ENCODE data around the gene COPS7B. TPM values are rescaled to one million over a fixed set of nuclear protein-coding genes. Genes with fewer than 3 reads are reported as not detected.

Gene COPS7B
- total and polyA plus RNA-seq, 9 of the 15 experiments (the other 6 are each of a cell fraction or from before 2014, with no cell fraction given), result 6.0 to 50.7 (median 21.8) TPM

DNA sequence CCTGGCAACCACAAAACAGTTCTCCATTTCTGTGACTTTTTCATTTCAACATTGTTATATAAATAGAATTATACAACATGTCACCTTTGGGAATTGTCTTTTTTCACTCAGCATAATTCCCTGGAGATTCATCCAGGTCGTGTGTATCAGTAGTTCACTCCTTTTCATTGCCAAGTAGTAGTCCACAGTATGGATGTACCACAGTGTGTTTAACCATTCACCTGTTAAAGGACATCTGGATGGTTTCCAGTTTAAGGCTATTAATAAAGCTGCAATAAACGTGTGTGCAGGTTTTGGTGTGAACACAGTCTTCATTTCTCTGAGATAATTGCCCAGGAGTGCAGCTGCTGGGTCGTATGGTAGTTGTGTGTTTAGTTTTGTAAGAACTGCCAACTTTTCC lies 35.7 kb downstream of the COPS7B start:
- no peak for FAIRE-seq
- no peak for ATAC-seq
- Histone ChIP-seq H3K36me3 (ENCODE audit: control insufficient read depth, insufficient read depth, low read length) (no peaks in the 10 kb centered on the region), H3K9me3 (replicated peaks; ENCODE audit: control insufficient read depth, insufficient read depth, low read depth, low read length) (no peaks in the 10 kb centered on the region; the same call in 1 of the 2 replicates), H3K4me2 (ENCODE audit: insufficient read depth, low read length) (no peak overlapping the region), H3K9me1 (ENCODE audit: control insufficient read depth, insufficient read depth, low read length) (no peaks in the 10 kb centered on the region), H3K27ac (ENCODE audit: extremely low read depth, low read depth, low read length) (no peak overlapping the region), H3K4me3 (no peak overlapping the region), H4K20me1 (replicated peaks; ENCODE audit: control insufficient read depth, insufficient read depth, low read length) (no peaks in the 10 kb centered on the region), H3K79me2 (ENCODE audit: control insufficient read depth, insufficient read depth, low read length) (no peaks in the 10 kb centered on the region), H3K27me3 (ENCODE audit: control insufficient read depth in 2 of 2, insufficient read depth in 2 of 2, low read length in 2 of 2) (peaks cover 0 to 4% of the 10 kb centered on the region in 2 experiments; a peak in 2 of 5 replicates), H3K4me1 (replicated peaks in 1 of 2; ENCODE audit: control insufficient read depth in 2 of 2, insufficient read depth in 2 of 2, low read length in 2 of 2) (no peaks in the 10 kb centered on the region), H3K9ac (ENCODE audit: insufficient read depth in 1 of 2, low read depth in 2 of 2, low read length in 2 of 2) (no peak overlapping the region), H2AFZ (ENCODE audit: low read depth, low read length) (no peak overlapping the region)
- no TSS peak for BruUV-seq (replicated peaks)
- WGBS (ENCODE audit: insufficient coverage, low coverage, missing lambda C conversion rate), result 0% methylated on average over 3 of the region's 3 CpGs
- POLR2A ChIA-PET, result no interaction called here
- intact Hi-C loops (cut with micrococcal nuclease), result no loop called here
- TF ChIP-seq HNRNPH1 (optimal IDR thresholded peaks at IDR 0.05; ENCODE audit: low read depth, low read length), result no peak
- CTCF ChIA-PET (ENCODE audit: low intra/inter-chr PET ratio), result no interaction called here
- in situ Hi-C loops (cut with MboI), result no loop called here
- DNase-seq (ENCODE audit: extremely low read depth in 1 of 4, low spot score in 3 of 4), result no peak

DNA sequence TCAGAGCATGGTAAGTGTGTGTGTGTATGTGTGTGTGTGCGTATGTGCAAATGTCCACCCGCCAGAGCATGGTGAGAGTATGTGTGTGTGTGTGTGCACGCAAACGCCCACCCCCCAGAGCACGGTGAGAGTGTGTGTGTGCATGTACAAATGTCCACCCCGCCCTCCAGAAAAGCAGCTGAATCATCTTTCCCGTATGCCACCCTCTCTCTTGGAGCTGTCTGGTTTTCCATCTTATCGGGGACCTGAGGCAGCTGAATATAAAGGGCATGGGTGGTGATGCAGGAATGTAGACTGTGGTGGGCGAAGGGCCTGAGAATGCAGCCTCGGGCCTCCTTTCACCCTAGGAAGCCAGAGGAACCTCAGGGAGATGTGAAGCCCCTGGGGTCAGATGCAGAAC lies 66.9 kb downstream of the COPS7B start:
- ChIA-PET CTCF (ENCODE audit: low intra/inter-chr PET ratio) (no interaction called here), POLR2A (no interaction called here)
- FAIRE-seq (no peak), DNase-seq (ENCODE audit: extremely low read depth in 1 of 4, low spot score in 3 of 4) (no peak), ATAC-seq (no peak)
- no peak overlapping the region for H3K27ac ChIP-seq (ENCODE audit: extremely low read depth, low read depth, low read length)
- intact Hi-C loops (cut with micrococcal nuclease) (loop anchor here (2.0 to 10.0 kb wide), 2 partner anchors 52 to 588 kb away; no protein-coding TSS in a partner anchor), in situ Hi-C loops (cut with MboI) (no loop called here)
- no peak overlapping the region for H3K4me3 ChIP-seq
- no peaks in the 10 kb centered on the region for H3K36me3 ChIP-seq (ENCODE audit: control insufficient read depth, insufficient read depth, low read length)
- H3K4me2 ChIP-seq (ENCODE audit: insufficient read depth, low read length), result no peak overlapping the region
- H3K9me1 ChIP-seq (ENCODE audit: control insufficient read depth, insufficient read depth, low read length), result no peaks in the 10 kb centered on the region
- WGBS (ENCODE audit: insufficient coverage, low coverage, missing lambda C conversion rate), result 0% methylated on average over 10 of the region's 10 CpGs
- no TSS peak for BruUV-seq (replicated peaks)
- no peak overlapping the region for H2AFZ ChIP-seq (ENCODE audit: low read depth, low read length)
- no peaks in the 10 kb centered on the region for H3K79me2 ChIP-seq (ENCODE audit: control insufficient read depth, insufficient read depth, low read length)
- peaks cover 3 to 19% of the 10 kb centered on the region in 2 experiments; a peak in 3 of 5 replicates for H3K27me3 ChIP-seq (ENCODE audit: control insufficient read depth in 2 of 2, insufficient read depth in 2 of 2, low read length in 2 of 2)
- no peaks in the 10 kb centered on the region for H4K20me1 ChIP-seq (replicated peaks; ENCODE audit: control insufficient read depth, insufficient read depth, low read length)
- H3K4me1 ChIP-seq (replicated peaks in 1 of 2; ENCODE audit: control insufficient read depth in 2 of 2, insufficient read depth in 2 of 2, low read length in 2 of 2), result no peaks in the 10 kb centered on the region
- no peak overlapping the region for H3K9ac ChIP-seq (ENCODE audit: insufficient read depth in 1 of 2, low read depth in 2 of 2, low read length in 2 of 2)
- no peaks in the 10 kb centered on the region for H3K9me3 ChIP-seq (replicated peaks; ENCODE audit: control insufficient read depth, insufficient read depth, low read depth, low read length)
- no peak for TF ChIP-seq GATAD2B (IDR thresholded peaks at IDR 0.05; ENCODE audit: borderline replicate concordance)
- no peak for TF ChIP-seq NCOA6 (IDR thresholded peaks at IDR 0.05)
- TF ChIP-seq KDM1A (IDR thresholded peaks at IDR 0.05), result no peak
- no peak for TF ChIP-seq NR2C2 (CRISPR knock-in tag; IDR thresholded peaks at IDR 0.05)
- TF ChIP-seq NR2C2 (tag; IDR thresholded peaks at IDR 0.05), result no peak
- TF ChIP-seq, protein P1, sequence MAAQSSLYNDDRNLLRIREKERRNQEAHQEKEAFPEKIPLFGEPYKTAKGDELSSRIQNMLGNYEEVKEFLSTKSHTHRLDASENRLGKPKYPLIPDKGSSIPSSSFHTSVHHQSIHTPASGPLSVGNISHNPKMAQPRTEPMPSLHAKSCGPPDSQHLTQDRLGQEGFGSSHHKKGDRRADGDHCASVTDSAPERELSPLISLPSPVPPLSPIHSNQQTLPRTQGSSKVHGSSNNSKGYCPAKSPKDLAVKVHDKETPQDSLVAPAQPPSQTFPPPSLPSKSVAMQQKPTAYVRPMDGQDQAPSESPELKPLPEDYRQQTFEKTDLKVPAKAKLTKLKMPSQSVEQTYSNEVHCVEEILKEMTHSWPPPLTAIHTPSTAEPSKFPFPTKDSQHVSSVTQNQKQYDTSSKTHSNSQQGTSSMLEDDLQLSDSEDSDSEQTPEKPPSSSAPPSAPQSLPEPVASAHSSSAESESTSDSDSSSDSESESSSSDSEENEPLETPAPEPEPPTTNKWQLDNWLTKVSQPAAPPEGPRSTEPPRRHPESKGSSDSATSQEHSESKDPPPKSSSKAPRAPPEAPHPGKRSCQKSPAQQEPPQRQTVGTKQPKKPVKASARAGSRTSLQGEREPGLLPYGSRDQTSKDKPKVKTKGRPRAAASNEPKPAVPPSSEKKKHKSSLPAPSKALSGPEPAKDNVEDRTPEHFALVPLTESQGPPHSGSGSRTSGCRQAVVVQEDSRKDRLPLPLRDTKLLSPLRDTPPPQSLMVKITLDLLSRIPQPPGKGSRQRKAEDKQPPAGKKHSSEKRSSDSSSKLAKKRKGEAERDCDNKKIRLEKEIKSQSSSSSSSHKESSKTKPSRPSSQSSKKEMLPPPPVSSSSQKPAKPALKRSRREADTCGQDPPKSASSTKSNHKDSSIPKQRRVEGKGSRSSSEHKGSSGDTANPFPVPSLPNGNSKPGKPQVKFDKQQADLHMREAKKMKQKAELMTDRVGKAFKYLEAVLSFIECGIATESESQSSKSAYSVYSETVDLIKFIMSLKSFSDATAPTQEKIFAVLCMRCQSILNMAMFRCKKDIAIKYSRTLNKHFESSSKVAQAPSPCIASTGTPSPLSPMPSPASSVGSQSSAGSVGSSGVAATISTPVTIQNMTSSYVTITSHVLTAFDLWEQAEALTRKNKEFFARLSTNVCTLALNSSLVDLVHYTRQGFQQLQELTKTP (IDR thresholded peaks at IDR 0.05; ENCODE audit: low read depth in 1 of 2, partially characterized antibody in 2 of 2), result no peak
- no peak for TF ChIP-seq RFX7 (CRISPR knock-in tag; IDR thresholded peaks at IDR 0.05)
- TF ChIP-seq ZNF436 (CRISPR knock-in tag; IDR thresholded peaks at IDR 0.05), result no peak
- TF ChIP-seq SP1 (CRISPR knock-in tag; IDR thresholded peaks at IDR 0.05), result no peak
- TF ChIP-seq JUN (IDR thresholded peaks at IDR 0.05; ENCODE audit: borderline replicate concordance, low read depth, low read length), result no peak
- TF ChIP-seq JUN (CRISPR knock-in tag; IDR thresholded peaks at IDR 0.05; ENCODE audit: borderline replicate concordance), result no peak
- TF ChIP-seq ZNF75A (CRISPR knock-in tag; IDR thresholded peaks at IDR 0.05), result no peak
- no peak for TF ChIP-seq IFI16 (CRISPR knock-in tag; IDR thresholded peaks at IDR 0.05)
- no peak for TF ChIP-seq SRSF3 (IDR thresholded peaks at IDR 0.05; ENCODE audit: insufficient read depth, low read length)
